NCI-H345 treated with DMSO at 0.1 percent for 48 hours (cell line): ENCODE results near the gene RMND1.
"Not testable (repeated sequence)": the region's sequence is repeated elsewhere in the genome, so short reads cannot be mapped to it uniquely, and the experiment has no call there.

Experiments used
- DNase-seq: peaks from one replicate; lab custom pipeline; 2025; ENCODE audit not compliant: unreplicated experiment; lab: John Stamatoyannopoulos, UW

RMND1 gene

GRCh38 chr6:151451950-151452749 lies at the start of gene RMND1:
RMND1 (minus strand) TSS chr6:151452126; CDS start chr6:151445811, 6,315 bp downstream.
- peak; percentile 99 for DNase-seq

GRCh38 chr6:151499551-151499950 lies 47.6 kb upstream of the RMND1 start:
- no peak for DNase-seq

GRCh38 chr6:151498327-151498726 lies 46.4 kb upstream of the RMND1 start:
- no peak for DNase-seq

GRCh38 chr6:151497905-151498304 lies 46.0 kb upstream of the RMND1 start:
- DNase-seq, result no peak

GRCh38 chr6:151495380-151495779 lies 43.5 kb upstream of the RMND1 start:
- no peak for DNase-seq

- no peak for DNase-seq
Observed at GRCh38 chr6:151494936-151495320, 43.0 kb upstream of the RMND1 start.

GRCh38 chr6:151494235-151494935 lies 42.5 kb upstream of the RMND1 start:
- DNase-seq, result no peak

GRCh38 chr6:151493804-151494234 lies 41.9 kb upstream of the RMND1 start, which contains the start of gene CCDC170:
CCDC170 (plus strand) TSS chr6:151494017; CDS start chr6:151494129, 112 bp downstream.
- DNase-seq, result no peak

- DNase-seq, result no peak
Observed at GRCh38 chr6:151493161-151493803, 41.4 kb upstream of the RMND1 start.

GRCh38 chr6:151490996-151491395 lies 39.1 kb upstream of the RMND1 start:
- DNase-seq, result no peak

- no peak for DNase-seq
Observed at GRCh38 chr6:151488226-151488625, 36.3 kb upstream of the RMND1 start.

GRCh38 chr6:151483994-151484393 lies 32.1 kb upstream of the RMND1 start:
- no peak for DNase-seq

GRCh38 chr6:151482290-151482689 lies 30.4 kb upstream of the RMND1 start:
- no peak for DNase-seq

- DNase-seq, result no peak
Observed at GRCh38 chr6:151481786-151482185, 29.9 kb upstream of the RMND1 start.

GRCh38 chr6:151478670-151479069 lies 26.7 kb upstream of the RMND1 start:
- no peak for DNase-seq

GRCh38 chr6:151477726-151478125 lies 25.8 kb upstream of the RMND1 start:
- no peak for DNase-seq

- DNase-seq, result no peak
Observed at GRCh38 chr6:151475653-151476523, 24.0 kb upstream of the RMND1 start.

GRCh38 chr6:151464702-151465101 lies 12.8 kb upstream of the RMND1 start:
- DNase-seq, result no peak

- DNase-seq, result no peak
Observed at GRCh38 chr6:151461673-151462072, 9.7 kb upstream of the RMND1 start.

- not testable (repeated sequence) for DNase-seq
Observed at GRCh38 chr6:151455751-151456398, 3.9 kb upstream of the RMND1 start.
